Measurements from ENCODE around the gene LCOR. TPM values are rescaled to one million over a fixed set of nuclear protein-coding genes. Genes with fewer than 3 reads are reported as not detected.

Gene LCOR
- total and polyA plus RNA-seq, 2 of the 4 experiments (the other 2 are of a cell fraction), result 3.7 to 36.9 TPM

GRCh38 chr10:97040248-97040584, 208.1 kb downstream of the LCOR start:
- H3K4me2 ChIP-seq (ENCODE audit: low read depth, low read length), result no peak overlapping the region
- ATAC-seq (ENCODE audit: low read depth), result no peak
- BruUV-seq (replicated peaks), result no TSS peak
- intact Hi-C loops (cut with micrococcal nuclease), result no loop called here
- DNase-seq, result no peak
- H2BK20ac ChIP-seq (ENCODE audit: low read depth, low read length), result no peak overlapping the region
- 0 out of 2 replicates have a peak, but pooled peaks cover 2% of the 10 kb centered on the region for H3K9me3 ChIP-seq (ENCODE audit: control insufficient read depth, insufficient read depth, low read length)
- no peak overlapping the region for H3K4me3 ChIP-seq (ENCODE audit: insufficient read depth, low read depth, low read length)
- H2AK5ac ChIP-seq (ENCODE audit: low read depth, low read length), result no peak overlapping the region
- no peak overlapping the region for H2BK5ac ChIP-seq (ENCODE audit: low read depth, low read length, poor library complexity, severe bottlenecking)
- H4K20me1 ChIP-seq (ENCODE audit: insufficient read depth, low read length), result 0 out of 2 replicates have a peak, but pooled peaks cover 5% of the 10 kb centered on the region
- H4K5ac ChIP-seq (ENCODE audit: low read depth, low read length), result no peak overlapping the region
- peaks cover 5% of the 10 kb centered on the region; the same call in 1 of the 2 replicates for H3K4me1 ChIP-seq (ENCODE audit: control insufficient read depth, insufficient read depth, low read length)
- no peak overlapping the region for H4K91ac ChIP-seq (ENCODE audit: insufficient read depth, low read depth, low read length)
- H3K9me1 ChIP-seq (ENCODE audit: insufficient read depth, low read length), result no peaks in the 10 kb centered on the region; the same call in 1 of the 2 replicates
- dilution Hi-C loops (cut with HindIII; ENCODE audit: low sequenced_read_pairs, unreplicated experiment), result no loop called here
- no peak overlapping the region for H3K4ac ChIP-seq (ENCODE audit: low read depth, low read length)
- ChIA-PET POLR2A (ENCODE audit: unreplicated experiment) (no interaction called here), CTCF (no interaction called here)
- no peak overlapping the region for H2BK120ac ChIP-seq (ENCODE audit: low read depth, low read length)
- no peak overlapping the region for H3K18ac ChIP-seq (ENCODE audit: low read depth, low read length)
- no peak overlapping the region for H3K56ac ChIP-seq (ENCODE audit: extremely low read depth, insufficient read depth, low read length)
- H2AFZ ChIP-seq (replicated peaks; ENCODE audit: low read length, poor library complexity), result no peak overlapping the region
- no peak overlapping the region for H3K9ac ChIP-seq (ENCODE audit: low read depth, low read length)
- no peak overlapping the region for H2AK9ac ChIP-seq (replicated peaks; ENCODE audit: low read depth, low read length, poor library complexity)
- no peak overlapping the region for H3K23ac ChIP-seq (ENCODE audit: low read depth, low read length)
- H3K27me3 ChIP-seq (ENCODE audit: control insufficient read depth, insufficient read depth, low read length), result peaks cover 26% of the 10 kb centered on the region
- no peak overlapping the region for H3K14ac ChIP-seq (replicated peaks; ENCODE audit: low read depth, low read length)
- no peak overlapping the region for H3K27ac ChIP-seq (ENCODE audit: insufficient read depth, low read length)
- no peak for TF ChIP-seq SMC3 (IDR thresholded peaks at IDR 0.05; ENCODE audit: low read depth, low read length)
- TF ChIP-seq CHD1 (IDR thresholded peaks at IDR 0.05; ENCODE audit: low read depth, low read length), result no peak
- no peak for TF ChIP-seq MXI1 (IDR thresholded peaks at IDR 0.05; ENCODE audit: borderline replicate concordance, low read depth, low read length)
- TF ChIP-seq POLR2A (IDR thresholded peaks at IDR 0.05; ENCODE audit: low read depth, low read length), result no peak
- TF ChIP-seq CEBPB (IDR thresholded peaks at IDR 0.05; ENCODE audit: low read depth, low read length), result no peak
- no peak for TF ChIP-seq RCOR1 (IDR thresholded peaks at IDR 0.05; ENCODE audit: insufficient replicate concordance, low read length)
- TF ChIP-seq MAZ (IDR thresholded peaks at IDR 0.05; ENCODE audit: borderline replicate concordance, low read depth, low read length), result no peak
- TF ChIP-seq, protein P1, sequence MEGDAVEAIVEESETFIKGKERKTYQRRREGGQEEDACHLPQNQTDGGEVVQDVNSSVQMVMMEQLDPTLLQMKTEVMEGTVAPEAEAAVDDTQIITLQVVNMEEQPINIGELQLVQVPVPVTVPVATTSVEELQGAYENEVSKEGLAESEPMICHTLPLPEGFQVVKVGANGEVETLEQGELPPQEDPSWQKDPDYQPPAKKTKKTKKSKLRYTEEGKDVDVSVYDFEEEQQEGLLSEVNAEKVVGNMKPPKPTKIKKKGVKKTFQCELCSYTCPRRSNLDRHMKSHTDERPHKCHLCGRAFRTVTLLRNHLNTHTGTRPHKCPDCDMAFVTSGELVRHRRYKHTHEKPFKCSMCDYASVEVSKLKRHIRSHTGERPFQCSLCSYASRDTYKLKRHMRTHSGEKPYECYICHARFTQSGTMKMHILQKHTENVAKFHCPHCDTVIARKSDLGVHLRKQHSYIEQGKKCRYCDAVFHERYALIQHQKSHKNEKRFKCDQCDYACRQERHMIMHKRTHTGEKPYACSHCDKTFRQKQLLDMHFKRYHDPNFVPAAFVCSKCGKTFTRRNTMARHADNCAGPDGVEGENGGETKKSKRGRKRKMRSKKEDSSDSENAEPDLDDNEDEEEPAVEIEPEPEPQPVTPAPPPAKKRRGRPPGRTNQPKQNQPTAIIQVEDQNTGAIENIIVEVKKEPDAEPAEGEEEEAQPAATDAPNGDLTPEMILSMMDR (conservative IDR thresholded peaks at IDR 0.05; ENCODE audit: low read depth, low read length), result no peak
- TF ChIP-seq RAD21 (IDR thresholded peaks at IDR 0.05; ENCODE audit: low read length), result no peak
- TF ChIP-seq BHLHE40 (IDR thresholded peaks at IDR 0.05; ENCODE audit: low read depth, low read length), result no peak
- no peak for TF ChIP-seq MAFK (IDR thresholded peaks at IDR 0.05; ENCODE audit: low read depth, low read length)
- TF ChIP-seq FOS (IDR thresholded peaks at IDR 0.05; ENCODE audit: low read depth, low read length), result no peak
- no peak for TF ChIP-seq NFE2L2 (IDR thresholded peaks at IDR 0.05; ENCODE audit: low read depth, low read length)
- no peak for TF ChIP-seq RFX5 (IDR thresholded peaks at IDR 0.05; ENCODE audit: low read depth, low read length)
- no CpG with 5 or more reads among the region's 9 CpGs for WGBS, 2 experiments (ENCODE audit: extremely low coverage in 2 of 2, insufficient read length in 1 of 2)
- in situ Hi-C loops (cut with MboI; ENCODE audit: low sequenced_read_pairs), result no loop called here
- no peaks in the 10 kb centered on the region for H3K79me1 ChIP-seq (ENCODE audit: low read depth in 1 of 2, low read length in 2 of 2)
- no peaks in the 10 kb centered on the region for H3K36me3 ChIP-seq (ENCODE audit: control insufficient read depth, insufficient read depth, low read length)
- H2BK15ac ChIP-seq (ENCODE audit: low read depth, low read length), result no peak overlapping the region
- no peak overlapping the region for H4K8ac ChIP-seq (ENCODE audit: low read depth in 2 of 2, low read length in 2 of 2)

Measured in IMR-90 (cell line).